K562 (cell line): ENCODE results near the gene RBBP4. TPM values are rescaled to one million over a fixed set of nuclear protein-coding genes. Genes with fewer than 3 reads are reported as not detected.
"Not testable (repeated sequence)": the region's sequence is repeated elsewhere in the genome, so short reads cannot be mapped to it uniquely, and the experiment has no call there.

Experiments used
- ATAC-seq: fragments of 200-7000 bp; cut with Tn5 transposase; 3 replicates; pipeline ENCODE4 v1.9.1; 2020; ENCODE audit warnings: moderate library complexity
- BruUV-seq: library from RNA; stranded (reverse); fragments of 400-500 nt; replicated peaks from 2 replicates; lab custom pipeline; 2021; lab: Mats Ljungman, UMichigan
- CTCF ChIA-PET: fragments of 300-600 bp; formaldehyde crosslinking; extraction: SDS; loops from one replicate; lab custom pipeline; 2021; ENCODE audit warnings: low intra/inter-chr PET ratio; lab: Yijun Ruan, JAX
- POLR2A ChIA-PET: fragments of 300-600, 350-650 bp; sonication (Branson Sonifier 250); formaldehyde crosslinking; extraction: SDS; loops from one replicate; lab custom pipeline; 2021; ENCODE audit warnings: antibody characterized with exemption, inconsistent platforms; lab: Yijun Ruan, JAX
- DNase-seq, 4 experiments: peaks; one replicate each; pipeline versions ENCODE4 v3.0.0 to v3.0.0-alpha.2; 2011 to 2018; ENCODE audit warnings: low spot score in 3 of 4, mixed read lengths in 3 of 4; ENCODE audit errors: extremely low read depth in 1 of 4
- FAIRE-seq: peaks from 2 replicates; lab custom pipeline; 2011; peaks lifted over from hg19 to GRCh38; lab: Jason Lieb, UNC
- H2AFZ ChIP-seq: 2 replicates; pipeline ENCODE4 v1.6.0; 2011; ENCODE audit warnings: low read depth, low read length, control low read depth, inconsistent platforms
- H3K27ac ChIP-seq: fragments of 200-600 bp; 3 replicates; pipeline ENCODE4 v1.8.0; 2011; ENCODE audit warnings: low read depth, mild to moderate bottlenecking, control low read depth, inconsistent platforms, low read length, moderate library complexity, mixed read lengths; ENCODE audit errors: extremely low read depth
- H3K27me3 ChIP-seq, 2 experiments: fragments of 300-600 bp in 1 of 2; 2 replicates in 1 of 2; 3 replicates in 1 of 2; pipeline versions ENCODE4 v1.6.0 to v1.8.0; 2011; ENCODE audit warnings: inconsistent platforms in 2 of 2, low read length in 2 of 2, mild to moderate bottlenecking in 1 of 2, mixed read lengths in 1 of 2, moderate library complexity in 1 of 2; ENCODE audit not compliant: control insufficient read depth in 2 of 2, insufficient read depth in 2 of 2
- H3K36me3 ChIP-seq: fragments of 300-600 bp; 3 replicates; pipeline ENCODE4 v1.8.0; 2011; ENCODE audit warnings: mild to moderate bottlenecking, low read length, inconsistent platforms; ENCODE audit not compliant: control insufficient read depth, insufficient read depth
- H3K4me1 ChIP-seq, 2 experiments: fragments of 200-600 bp in 1 of 2; replicated peaks in 1 of 2; 2 replicates in 1 of 2; 3 replicates in 1 of 2; pipeline versions ENCODE4 v1.5.1 to v1.8.0; 2011; ENCODE audit warnings: inconsistent platforms in 2 of 2, low read length in 2 of 2, mild to moderate bottlenecking in 1 of 2, mixed read lengths in 1 of 2, moderate library complexity in 1 of 2; ENCODE audit not compliant: control insufficient read depth in 2 of 2, insufficient read depth in 2 of 2
- H3K4me2 ChIP-seq: 2 replicates; pipeline ENCODE4 v1.6.1; 2011; ENCODE audit warnings: low read length, control low read depth, inconsistent platforms, mixed read lengths; ENCODE audit not compliant: insufficient read depth
- H3K4me3 ChIP-seq: fragments of 200-600 bp; sonication (generic), shearing (Covaris generic); 2 replicates; pipeline ENCODE4 v1.5.1; 2016; ENCODE audit warnings: control low read depth, inconsistent platforms
- H3K79me2 ChIP-seq: fragments of 200-600 bp; 3 replicates; pipeline ENCODE4 v1.8.0; 2011; ENCODE audit warnings: low read length, inconsistent platforms; ENCODE audit not compliant: control insufficient read depth, insufficient read depth
- H3K9ac ChIP-seq, 2 experiments: 2 replicates each; pipeline versions ENCODE4 v1.6.0 to v1.6.1; 2011; ENCODE audit warnings: low read depth in 2 of 2, low read length in 2 of 2, control low read depth in 1 of 2, inconsistent platforms in 1 of 2, mild to moderate bottlenecking in 1 of 2, mixed read lengths in 1 of 2; ENCODE audit not compliant: insufficient read depth in 1 of 2
- H3K9me1 ChIP-seq: one replicate; pipeline ENCODE4 v1.6.0; 2011; ENCODE audit warnings: inconsistent platforms, mild to moderate bottlenecking, low read length, moderate library complexity; ENCODE audit not compliant: control insufficient read depth, insufficient read depth
- H3K9me3 ChIP-seq: replicated peaks from 2 replicates; pipeline ENCODE4 v1.5.1; 2011; ENCODE audit warnings: low read depth, low read length, inconsistent platforms; ENCODE audit not compliant: control insufficient read depth, insufficient read depth
- H4K20me1 ChIP-seq: replicated peaks from 2 replicates; pipeline ENCODE4 v1.6.1; 2011; ENCODE audit warnings: low read length, inconsistent platforms, mixed read lengths; ENCODE audit not compliant: control insufficient read depth, insufficient read depth
- CREBBP ChIP-seq: IDR thresholded peaks from one replicate; pipeline ENCODE4 v1.6.1; 2012; ENCODE audit warnings: low read depth, mild to moderate bottlenecking, control low read depth, inconsistent platforms, low read length
- FUS ChIP-seq: fragments of 200-400 bp; formaldehyde crosslinking; optimal IDR thresholded peaks from 2 replicates; pipeline ENCODE3; 2017; ENCODE audit warnings: low read depth, low read length
- MTF1 ChIP-seq: fragments of 250-450 bp; sonication (Bioruptor Pico); IDR thresholded peaks from 2 replicates; pipeline ENCODE4 v1.9.0; 2021; ENCODE audit warnings: moderate library complexity, mild to moderate bottlenecking, inconsistent platforms, borderline replicate concordance
- ZNF699 ChIP-seq: fragments of 250-450 bp; sonication (Bioruptor Pico); IDR thresholded peaks from 2 replicates; pipeline ENCODE4 v1.8.0; 2021; ENCODE audit warnings: mild to moderate bottlenecking, moderate library complexity; ENCODE audit not compliant: insufficient replicate concordance
- WGBS: fragments of 100-300 bp; shearing (Covaris generic); methylation state at CpG from one replicate; pipeline ENCODE4 v1.1.6; 2016; ENCODE audit warnings: low coverage, mixed read lengths; ENCODE audit not compliant: insufficient coverage; ENCODE audit errors: missing lambda C conversion rate; 5-methylcytosine and 5-hydroxymethylcytosine counted together
- in situ Hi-C: fragments of 300-500 bp; cut with MboI; formaldehyde crosslinking; loops from 4 replicates; pipeline ENCODE4 v1.15.0; 2018; ENCODE audit warnings: inconsistent platforms, mixed read lengths
- intact Hi-C: fragments of 100-400 bp; cut with micrococcal nuclease; formaldehyde crosslinking; loops from 2 replicates; pipeline ENCODE4 v1.14.2; 2022
- polyA plus RNA-seq, 8 experiments: library from polyadenylated mRNA; depleted of rRNA in 4 of 8; stranded (reverse) in 5 of 8; unstranded in 3 of 8; fragments of >200 nt; fragmentation: Nextera tagmentation in 2 of 8; fragmentation: Illumina TruSeq in 1 of 8; extraction: Ambion mirVana in 2 of 8; extraction: Trizol in 1 of 8; gene quantifications; 2 replicates each; pipeline versions ENCODE4 v1.2.1 to v1.2.3, GENCODE V29; 2011 to 2014; ENCODE audit warnings: inconsistent platforms in 1 of 8, missing spikeins in 1 of 8
- total RNA-seq, 7 experiments: library from RNA; depleted of rRNA in 6 of 7; stranded (reverse); fragments of >200 nt in 6 of 7; fragmentation: Illumina TruSeq in 2 of 7; extraction: Trizol in 2 of 7; gene quantifications; 2 replicates each; pipeline versions ENCODE4 v1.2.1 to v1.2.3, GENCODE V29; 2011 to 2021; ENCODE audit warnings: low replicate concordance in 1 of 7
- TF ChIP-seq, protein P1 (sequence below): fragments of 250-450 bp; sonication (Bioruptor Pico); IDR thresholded peaks from 2 replicates; pipeline ENCODE4 v1.5.0; 2021; ENCODE audit warnings: mild to moderate bottlenecking, borderline replicate concordance

RBBP4 gene
- total and polyA plus RNA-seq, 9 of the 15 experiments (the other 6 are each of a cell fraction or from before 2014, with no cell fraction given), result 185 to 409 (median 259) TPM

DNA sequence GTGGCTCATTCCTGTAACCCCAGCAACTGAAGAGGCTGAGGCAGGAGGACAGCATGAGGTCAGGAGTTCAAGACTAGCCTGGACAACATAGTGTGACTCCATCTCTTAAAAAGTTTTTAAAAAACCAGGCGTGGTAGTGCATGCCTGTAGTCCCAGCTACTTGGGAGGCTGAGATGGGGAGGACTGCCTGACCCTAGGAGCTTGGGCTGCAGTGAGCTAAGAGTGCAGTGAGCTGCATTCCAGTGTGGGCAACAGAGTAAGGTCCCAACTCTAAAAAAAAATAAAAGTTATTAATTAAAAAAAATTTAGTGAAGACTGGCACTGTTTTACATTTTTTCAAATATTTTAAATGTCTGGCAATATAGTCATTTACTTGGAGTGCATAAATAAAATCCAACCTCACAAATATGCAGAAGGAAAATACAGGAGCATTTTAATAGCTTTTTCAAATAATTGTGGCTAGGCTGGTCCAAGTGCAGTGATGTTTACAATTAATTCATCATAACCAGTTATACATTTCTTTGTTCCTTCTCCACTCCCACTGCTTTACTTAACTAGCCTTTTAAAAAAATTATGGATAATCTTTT lies 11.4 kb upstream of the RBBP4 start:
- H3K4me1 ChIP-seq, result peaks cover 2 to 7% of the 10 kb centered on the region in 2 experiments; a peak in 2 of 5 replicates
- H2AFZ ChIP-seq, result no peak overlapping the region
- H3K27me3 ChIP-seq, result no peaks in the 10 kb centered on the region
- H3K79me2 ChIP-seq, result peaks cover 51% of the 10 kb centered on the region; the same call in 2 of the 3 replicates
- no peak for DNase-seq
- H3K9me1 ChIP-seq, result no peaks in the 10 kb centered on the region
- peaks cover 21% of the 10 kb centered on the region; the same call in 2 of the 3 replicates for H3K36me3 ChIP-seq
- ChIA-PET POLR2A (interaction anchor here (0.7 to 1.9 kb wide), 6 partner anchors 8 to 133 kb away, joined by 3 to 7 read pairs (median 3); no protein-coding TSS in a partner anchor), CTCF (no interaction called here)
- no peak overlapping the region for H3K27ac ChIP-seq
- TF ChIP-seq MTF1 (no peak), CREBBP (no peak), ZNF699 (CRISPR knock-in tag) (no peak), FUS (no peak)
- TF ChIP-seq, protein P1, sequence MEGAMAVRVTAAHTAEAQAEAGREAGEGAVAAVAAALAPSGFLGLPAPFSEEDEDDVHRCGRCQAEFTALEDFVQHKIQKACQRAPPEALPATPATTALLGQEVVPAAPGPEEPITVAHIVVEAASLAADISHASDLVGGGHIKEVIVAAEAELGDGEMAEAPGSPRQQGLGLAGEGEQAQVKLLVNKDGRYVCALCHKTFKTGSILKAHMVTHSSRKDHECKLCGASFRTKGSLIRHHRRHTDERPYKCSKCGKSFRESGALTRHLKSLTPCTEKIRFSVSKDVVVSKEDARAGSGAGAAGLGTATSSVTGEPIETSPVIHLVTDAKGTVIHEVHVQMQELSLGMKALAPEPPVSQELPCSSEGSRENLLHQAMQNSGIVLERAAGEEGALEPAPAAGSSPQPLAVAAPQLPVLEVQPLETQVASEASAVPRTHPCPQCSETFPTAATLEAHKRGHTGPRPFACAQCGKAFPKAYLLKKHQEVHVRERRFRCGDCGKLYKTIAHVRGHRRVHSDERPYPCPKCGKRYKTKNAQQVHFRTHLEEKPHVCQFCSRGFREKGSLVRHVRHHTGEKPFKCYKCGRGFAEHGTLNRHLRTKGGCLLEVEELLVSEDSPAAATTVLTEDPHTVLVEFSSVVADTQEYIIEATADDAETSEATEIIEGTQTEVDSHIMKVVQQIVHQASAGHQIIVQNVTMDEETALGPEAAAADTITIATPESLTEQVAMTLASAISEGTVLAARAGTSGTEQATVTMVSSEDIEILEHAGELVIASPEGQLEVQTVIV (CRISPR knock-in tag), result no peak
- no peaks in the 10 kb centered on the region for H3K9me3 ChIP-seq
- no peaks in the 10 kb centered on the region for H4K20me1 ChIP-seq
- H3K9ac ChIP-seq, result no peak overlapping the region
- no peak overlapping the region for H3K4me2 ChIP-seq
- in situ Hi-C loops (no loop called here), intact Hi-C loops (no loop called here)
- no peak overlapping the region for H3K4me3 ChIP-seq
- ATAC-seq, result no peak
- no TSS peak for BruUV-seq
- no peak for FAIRE-seq
- 82% methylated on average over 1 of the region's 1 CpG for WGBS

GRCh38 chr1:32642292-32642827 lies 8.6 kb upstream of the RBBP4 start:
- POLR2A ChIA-PET, result interaction anchor here (0.9 kb wide), 1 partner anchor 9 kb away, joined by 5 read pairs; the partner anchor contains the start of gene RBBP4
- H3K4me2 ChIP-seq, ATAC-seq, CTCF ChIA-PET, H3K9ac ChIP-seq, H3K27ac ChIP-seq, H4K20me1 ChIP-seq, DNase-seq, BruUV-seq, H2AFZ ChIP-seq, H3K4me1 ChIP-seq, FAIRE-seq, H3K27me3 ChIP-seq, H3K9me1 ChIP-seq, H3K4me3 ChIP-seq, in situ Hi-C loops, H3K9me3 ChIP-seq, intact Hi-C loops: not testable (repeated sequence)
- WGBS, result 83% methylated on average over 8 of the region's 8 CpGs
- H3K36me3 ChIP-seq, result peaks cover 21% of the 10 kb centered on the region; the same call in 2 of the 3 replicates
- peaks cover 53% of the 10 kb centered on the region for H3K79me2 ChIP-seq
